GM19467 (cell line): ENCODE results near the gene PLEKHG4.
A peak's percentile ranks its signal among the peaks of the same experiment; 100 is the strongest.

Experiments
- ATAC-seq: cut with Tn5 transposase; IDR thresholded peaks from one replicate; pipeline ENCODE4 v1.9.1; 2021; ENCODE audit warnings: mild to moderate bottlenecking, moderate library complexity; ENCODE audit not compliant: unreplicated experiment

PLEKHG4 gene

DNA sequence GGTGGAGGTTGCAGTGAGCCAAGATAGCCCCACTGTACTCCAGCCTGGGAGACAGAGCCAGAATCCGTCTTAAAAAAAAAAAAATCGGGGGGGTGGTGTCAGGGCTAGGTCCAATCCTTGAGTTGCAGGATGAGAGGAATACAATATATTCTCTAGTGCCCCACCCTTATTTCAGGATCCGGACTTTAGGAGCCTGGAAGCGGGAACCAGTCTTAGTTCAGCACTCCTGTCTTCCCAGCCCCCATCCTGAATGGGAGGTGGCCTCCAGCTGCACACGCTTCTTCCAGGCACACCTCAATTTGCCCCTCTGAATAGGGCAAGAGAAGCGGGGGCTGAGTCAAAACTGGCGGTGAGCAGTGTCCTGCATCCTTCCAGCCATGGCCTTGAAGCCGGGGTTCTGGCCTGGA lies 33.7 kb upstream of the PLEKHG4 start:
- no peak for ATAC-seq

DNA sequence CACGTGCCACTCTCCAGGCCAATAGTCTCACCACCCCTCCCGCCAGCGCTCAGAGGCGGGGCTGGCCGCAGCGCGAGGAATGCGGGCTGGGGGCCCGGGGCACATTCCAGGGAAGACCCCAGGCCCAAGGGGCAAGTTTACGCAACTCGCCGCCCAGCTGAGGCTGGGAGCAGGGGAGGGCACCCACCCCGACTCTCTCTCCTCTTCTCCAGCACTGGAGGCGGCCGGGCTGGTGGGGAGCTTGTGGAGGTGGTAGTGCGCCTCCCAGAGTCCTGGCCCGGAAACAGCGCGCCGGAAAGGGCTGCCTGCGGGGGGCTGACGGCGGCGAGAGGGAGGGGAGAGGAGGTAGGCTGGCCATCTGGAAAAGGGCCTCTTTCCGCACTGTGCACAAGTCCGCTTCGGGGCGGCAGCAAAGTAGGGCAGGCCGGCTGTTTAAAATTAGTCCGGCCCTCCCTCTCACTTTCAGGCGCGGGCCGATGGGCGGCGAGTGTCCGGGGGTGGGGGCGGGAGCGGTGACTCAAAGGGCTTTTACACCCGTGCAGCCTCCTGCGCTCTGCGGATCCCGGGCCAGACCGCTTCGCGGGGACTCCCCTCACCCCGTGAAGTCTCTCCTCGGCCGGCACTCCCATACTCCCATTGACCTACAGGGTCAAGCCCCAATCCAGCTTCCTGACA lies 33.1 kb upstream of the PLEKHG4 start:
- peak; percentile 20 for ATAC-seq

DNA sequence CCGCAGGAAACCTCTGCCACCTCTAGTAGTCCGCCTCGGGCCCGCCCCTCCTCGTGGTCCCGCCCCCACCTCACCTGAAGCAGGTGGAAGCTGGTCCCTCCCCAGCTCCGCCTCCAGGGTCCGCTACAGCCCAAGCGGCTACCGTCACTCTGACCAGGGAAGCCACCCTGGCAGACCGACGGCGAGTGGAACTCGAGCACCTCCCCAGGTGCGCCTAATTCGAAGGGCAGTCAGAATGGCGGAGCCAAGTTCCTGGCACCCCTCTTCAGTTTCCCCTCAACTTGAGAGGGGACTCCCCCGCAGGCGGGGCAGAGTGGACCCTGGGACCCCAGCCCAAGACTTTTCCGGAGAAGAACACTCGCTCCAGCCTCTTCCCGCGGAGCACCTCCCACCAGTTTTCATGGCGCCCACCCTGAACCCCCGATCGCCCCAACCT lies 32.6 kb upstream of the PLEKHG4 start:
- peak; percentile 14 for ATAC-seq

DNA sequence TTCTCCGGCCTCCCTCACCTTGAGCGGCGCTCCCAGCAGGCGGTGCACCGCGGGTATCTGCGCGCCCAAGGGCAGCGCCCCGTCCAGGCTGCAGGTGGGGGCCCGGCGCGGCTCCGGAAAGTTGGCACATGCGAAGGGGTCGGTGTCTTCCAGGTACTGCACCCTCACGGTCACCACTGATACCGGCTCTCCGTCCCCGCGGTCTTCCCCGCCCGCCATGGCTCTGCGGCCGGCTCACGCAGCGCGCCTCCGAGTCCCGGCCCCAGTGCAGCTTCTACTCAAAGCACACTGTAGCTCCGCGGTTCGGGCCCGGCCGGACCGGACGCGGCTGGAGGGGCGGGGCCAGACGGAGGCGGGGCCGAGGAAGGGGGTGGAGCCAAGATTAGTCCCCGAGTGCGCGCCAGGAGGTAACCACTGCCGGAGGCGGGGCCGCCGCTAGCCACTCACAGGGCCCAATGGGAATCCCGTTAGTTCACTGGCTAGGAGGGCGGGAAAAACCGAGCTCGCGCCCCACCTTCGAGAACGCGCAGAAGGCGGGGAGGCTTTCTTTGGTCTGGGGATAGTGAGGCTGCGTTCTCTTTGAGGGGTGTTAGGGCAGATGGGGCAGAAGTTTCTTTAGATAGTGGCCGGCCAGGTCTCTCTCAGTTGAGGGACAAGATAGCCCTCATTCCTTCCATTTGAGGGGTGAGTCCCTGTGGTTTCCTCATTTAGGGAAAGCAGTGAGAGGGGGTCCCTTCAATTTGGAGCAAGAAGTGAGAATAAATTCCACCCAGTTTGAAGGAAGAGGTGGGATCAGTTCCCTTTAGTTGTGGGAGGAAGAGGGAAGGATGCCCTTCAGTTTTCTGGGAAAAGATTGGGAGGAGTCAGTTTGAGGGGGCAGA lies 31.9 kb upstream of the PLEKHG4 start, which contains the start of gene FHOD1:
FHOD1 (minus strand) TSS at position 290 of the 881 bp plus-strand sequence; CDS start at position 219, 71 bp downstream.
- peak; percentile 58 for ATAC-seq

DNA sequence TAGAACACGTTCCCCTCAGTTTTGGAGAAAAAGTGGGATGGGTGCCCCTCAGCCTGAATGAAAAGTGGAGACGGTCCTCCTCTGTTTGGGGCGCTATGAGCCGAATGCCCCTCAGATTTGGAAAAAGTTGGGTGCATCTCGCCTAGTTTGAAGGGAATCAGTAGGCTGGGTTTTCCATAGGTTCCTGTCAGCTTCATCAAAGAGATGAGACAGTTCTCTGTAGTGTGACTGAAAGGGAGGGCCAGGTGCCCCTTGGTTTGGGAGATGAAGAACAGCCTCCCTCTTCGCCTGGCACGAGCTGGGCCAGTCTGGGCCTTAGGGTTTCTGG lies 31.3 kb upstream of the PLEKHG4 start:
- ATAC-seq, result no peak

DNA sequence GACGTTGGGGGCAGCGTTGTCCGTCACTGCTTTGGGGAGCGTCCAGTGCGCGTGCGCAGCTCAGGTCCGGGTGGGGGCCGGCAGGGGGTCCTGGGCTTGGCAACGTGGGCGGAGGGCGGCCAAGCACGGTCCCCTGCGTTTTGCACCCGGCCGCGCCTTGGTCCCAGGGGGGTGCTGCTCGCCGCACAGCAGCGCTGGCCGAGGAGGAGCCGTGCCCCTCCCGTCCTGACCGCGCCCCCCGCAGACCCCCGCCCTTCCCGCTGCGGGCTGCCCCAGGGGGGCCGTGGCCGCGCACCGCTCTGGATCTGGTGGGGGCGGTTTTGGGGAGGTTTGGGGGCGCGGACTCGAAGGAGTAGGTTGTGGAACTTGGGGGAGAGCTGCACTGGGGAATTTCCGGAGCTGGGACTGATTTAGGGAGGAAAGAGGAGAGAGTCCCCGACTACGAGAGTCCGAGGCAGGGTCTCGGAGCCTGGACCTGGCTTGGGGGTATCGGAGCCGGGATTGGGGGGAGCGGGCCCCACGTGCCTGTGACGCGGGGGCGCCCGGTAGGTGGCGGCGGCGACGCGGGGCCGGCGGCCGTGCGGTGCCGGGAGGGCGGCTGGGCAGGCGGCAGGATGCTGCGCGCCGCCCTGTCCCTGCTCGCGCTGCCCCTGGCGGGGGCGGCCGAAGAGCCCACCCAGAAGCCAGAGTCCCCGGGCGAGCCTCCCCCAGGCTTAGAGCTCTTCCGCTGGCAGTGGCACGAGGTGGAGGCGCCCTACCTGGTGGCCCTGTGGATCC lies 30.7 kb upstream of the PLEKHG4 start, which contains the start of gene SLC9A5:
SLC9A5 (plus strand) TSS at position 579 of the 777 bp plus-strand sequence; CDS start at position 615, 36 bp downstream.
- no peak for ATAC-seq

DNA sequence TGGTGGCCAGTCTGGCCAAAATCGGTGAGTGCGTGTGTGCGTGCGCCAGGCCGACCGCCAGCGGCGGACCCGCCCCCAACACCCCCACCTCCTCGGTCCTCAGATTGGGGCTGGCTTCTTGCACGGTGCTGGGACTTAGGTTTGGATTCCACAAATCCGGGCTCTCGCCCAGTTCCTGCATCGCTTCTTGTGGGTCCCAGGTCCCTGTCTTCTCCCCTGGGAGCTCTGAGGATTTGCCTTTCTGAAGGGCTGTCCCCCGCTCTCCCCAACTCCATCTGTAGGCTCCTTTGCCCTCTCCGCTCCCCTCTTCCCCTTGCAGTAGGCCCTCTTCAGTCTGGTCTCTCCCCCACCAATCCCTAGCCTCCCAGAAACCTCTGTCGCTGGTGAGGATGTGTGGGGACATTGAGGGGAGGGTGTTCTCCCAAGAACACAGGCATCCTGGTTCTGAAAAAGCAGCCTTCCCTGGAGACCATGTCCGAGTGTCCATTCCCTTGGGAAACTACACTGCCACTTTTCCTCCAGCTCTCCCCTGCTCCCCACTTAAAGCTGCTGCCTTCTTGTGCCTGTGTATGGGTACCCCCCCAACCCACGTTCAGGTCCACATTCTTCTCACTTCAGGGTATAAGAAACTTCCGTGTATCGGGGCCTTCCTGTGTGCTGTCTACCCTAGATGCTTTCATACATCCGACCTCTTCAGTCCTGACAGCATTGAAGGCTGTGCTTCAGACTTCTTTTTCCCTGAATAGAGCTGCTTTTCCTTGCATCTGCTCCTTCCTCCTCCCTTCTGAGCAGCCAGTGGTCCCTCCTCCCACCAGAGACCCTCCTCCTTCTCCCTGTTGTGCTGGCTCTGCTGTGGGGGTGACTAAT lies 29.9 kb upstream of the PLEKHG4 start:
- ATAC-seq, result no peak

DNA sequence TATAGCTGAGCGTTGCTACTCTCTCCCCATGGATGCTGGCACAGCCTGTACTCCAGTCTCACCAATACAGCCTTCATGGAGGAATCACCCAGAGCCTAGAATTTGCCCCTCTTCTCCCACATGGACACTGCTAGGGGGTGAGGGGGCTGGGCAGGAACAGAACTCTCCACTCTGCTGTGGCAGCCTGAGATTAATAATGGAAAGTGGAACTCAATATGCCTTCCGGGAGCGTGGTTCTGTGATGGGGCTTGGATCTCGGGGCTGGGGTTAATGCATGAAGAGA lies 29.3 kb upstream of the PLEKHG4 start:
- no peak for ATAC-seq

DNA sequence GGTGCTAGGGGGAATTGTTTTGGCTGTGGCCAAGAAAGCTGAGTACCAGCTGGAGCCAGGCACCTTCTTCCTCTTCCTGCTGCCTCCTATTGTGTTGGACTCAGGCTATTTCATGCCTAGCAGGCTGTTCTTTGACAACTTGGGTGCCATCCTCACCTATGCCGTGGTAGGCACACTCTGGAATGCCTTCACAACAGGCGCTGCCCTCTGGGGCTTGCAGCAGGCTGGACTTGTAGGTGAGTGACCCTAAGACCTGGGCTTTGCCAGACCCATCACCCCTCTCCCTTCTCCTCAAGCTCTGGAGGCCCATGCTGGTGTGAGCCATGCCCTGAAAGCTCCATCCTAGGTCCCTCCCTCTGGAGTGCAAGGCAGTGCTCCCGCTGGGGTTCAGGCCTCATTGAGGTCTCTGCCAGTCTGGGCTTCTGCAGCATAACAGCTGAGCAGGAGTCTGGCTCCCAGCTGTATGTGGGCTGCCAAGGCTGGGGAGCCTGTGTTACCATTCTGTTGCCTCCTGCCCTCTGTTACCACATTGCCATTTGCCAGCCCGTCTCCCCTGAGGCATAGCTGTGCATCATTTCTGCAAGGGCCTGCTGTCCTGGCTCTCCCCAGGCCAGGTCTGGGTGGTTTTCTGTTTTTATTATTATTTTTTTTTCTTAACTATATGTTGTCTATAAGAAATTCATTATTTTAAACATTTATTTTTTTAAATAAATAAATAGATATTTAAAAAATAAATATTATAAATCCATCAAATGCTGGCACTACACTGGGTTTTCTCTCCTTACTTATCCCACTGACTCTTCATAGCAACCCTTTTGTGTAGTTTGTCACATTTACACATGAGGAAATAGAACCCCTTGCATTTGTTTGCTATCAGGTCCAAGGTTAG lies 26.5 kb upstream of the PLEKHG4 start:
- ATAC-seq, result no peak

DNA sequence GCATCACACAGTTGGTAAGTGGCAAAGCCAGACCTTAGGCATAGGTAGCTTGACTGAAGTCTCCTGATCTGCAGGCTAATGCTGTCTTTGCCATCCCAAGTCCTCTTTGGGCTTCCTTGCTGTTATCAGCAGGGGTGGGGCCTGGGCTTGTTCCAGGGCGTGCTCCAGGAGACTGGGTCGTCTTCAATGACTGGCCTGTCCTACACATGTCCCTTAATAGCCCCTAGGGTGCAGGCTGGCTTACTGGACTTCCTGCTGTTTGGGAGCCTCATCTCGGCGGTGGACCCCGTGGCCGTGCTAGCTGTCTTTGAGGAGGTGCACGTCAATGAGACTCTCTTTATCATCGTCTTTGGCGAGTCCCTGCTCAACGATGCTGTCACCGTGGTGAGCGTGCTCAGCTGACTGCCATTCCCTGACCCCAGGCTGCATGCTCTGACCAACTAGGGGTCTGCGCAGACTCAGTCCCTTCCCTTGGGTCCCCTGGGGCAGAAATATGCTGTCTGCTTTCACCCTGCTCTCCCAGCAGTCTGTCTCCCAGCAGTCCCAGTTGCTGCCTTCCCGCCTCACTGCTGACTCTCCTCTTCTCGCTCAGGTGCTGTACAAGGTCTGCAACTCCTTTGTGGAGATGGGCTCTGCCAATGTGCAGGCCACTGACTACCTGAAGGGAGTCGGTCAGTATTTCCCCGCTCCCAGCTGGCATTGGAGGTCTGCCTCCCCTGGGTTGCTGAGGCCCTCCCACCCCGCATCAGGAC lies 24.4 kb upstream of the PLEKHG4 start:
- ATAC-seq, result no peak

DNA sequence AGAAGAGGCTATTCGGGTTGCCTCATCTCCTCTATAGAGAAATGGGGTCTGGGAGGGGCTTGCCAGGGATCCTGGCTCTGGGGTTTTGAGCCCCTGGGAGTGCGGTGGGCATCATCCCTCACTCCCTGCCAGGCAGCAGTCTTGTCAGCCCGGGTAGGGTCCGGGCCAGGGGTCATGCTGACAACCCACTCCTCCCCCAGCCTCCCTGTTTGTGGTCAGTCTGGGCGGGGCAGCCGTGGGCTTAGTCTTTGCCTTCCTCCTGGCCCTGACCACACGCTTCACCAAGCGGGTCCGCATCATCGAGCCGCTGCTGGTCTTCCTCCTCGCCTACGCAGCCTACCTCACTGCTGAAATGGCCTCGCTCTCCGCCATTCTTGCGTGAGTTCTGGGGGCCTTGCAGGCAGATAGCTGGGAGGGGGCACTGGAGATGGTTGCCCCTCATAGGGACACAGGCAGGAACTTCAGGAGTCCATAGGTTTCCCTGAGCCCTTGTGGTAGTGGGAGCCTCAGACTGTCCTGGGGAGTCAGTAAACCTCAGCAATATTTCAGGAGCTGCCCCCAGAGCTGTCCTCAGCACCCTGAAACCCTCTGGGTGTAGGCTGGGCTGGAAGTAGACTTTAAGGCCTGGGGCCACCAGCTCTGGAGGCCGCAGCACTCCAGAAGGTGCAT lies 23.6 kb upstream of the PLEKHG4 start:
- ATAC-seq, result no peak

DNA sequence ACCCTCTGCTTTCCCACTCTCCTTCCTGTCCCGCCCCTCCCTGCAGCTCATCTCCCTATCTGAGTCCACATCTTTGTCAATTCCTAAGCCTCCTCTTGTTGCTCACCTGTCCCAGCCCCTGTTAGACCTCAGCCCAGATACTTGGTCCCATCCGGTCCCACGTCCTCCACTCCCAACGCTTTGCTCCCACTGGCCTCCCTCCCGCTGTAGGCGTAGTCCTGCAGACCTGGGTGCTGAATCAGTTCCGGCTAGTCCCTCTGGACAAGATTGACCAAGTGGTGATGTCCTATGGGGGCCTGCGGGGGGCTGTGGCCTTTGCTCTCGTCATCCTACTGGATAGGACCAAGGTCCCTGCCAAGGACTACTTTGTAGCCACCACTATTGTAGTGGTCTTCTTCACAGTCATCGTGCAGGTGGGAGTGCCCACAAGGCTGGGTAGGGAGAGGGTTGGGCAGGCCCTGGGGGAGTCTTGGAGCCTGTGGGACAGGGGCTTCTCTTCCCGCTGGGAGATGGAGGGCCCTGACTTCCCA lies 22.6 kb upstream of the PLEKHG4 start:
- ATAC-seq, result no peak

DNA sequence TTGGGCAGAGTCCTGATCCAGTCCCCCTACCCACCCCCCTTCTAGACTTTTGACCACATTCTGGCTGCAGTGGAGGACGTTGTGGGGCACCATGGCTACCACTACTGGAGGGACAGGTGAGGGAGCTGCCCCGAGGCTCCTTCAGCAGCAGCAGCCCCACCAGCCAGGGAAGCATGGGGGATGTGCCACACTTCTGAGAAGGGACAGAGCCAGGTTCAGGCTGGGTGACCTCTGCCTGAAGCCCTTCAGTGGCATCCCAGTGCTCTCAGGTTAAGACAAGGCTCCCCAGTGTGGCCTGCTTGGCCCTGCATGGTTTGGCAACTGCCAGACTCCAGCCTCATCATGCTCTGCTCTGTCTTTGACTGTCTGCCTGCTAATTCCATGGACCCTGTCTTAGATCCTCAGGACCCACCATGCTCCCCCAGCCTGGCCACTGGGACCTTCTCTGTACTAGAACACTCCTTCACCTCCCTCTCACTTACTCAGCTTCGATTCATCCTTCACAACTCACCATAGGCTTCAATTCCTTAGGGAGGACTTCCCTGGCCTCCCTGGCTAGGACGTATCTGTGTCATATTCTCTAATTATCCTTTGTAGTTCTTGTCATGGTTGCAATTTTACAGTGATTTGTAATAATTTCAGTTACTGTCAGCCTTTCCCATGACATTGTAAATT lies 21.7 kb upstream of the PLEKHG4 start:
- ATAC-seq, result no peak

DNA sequence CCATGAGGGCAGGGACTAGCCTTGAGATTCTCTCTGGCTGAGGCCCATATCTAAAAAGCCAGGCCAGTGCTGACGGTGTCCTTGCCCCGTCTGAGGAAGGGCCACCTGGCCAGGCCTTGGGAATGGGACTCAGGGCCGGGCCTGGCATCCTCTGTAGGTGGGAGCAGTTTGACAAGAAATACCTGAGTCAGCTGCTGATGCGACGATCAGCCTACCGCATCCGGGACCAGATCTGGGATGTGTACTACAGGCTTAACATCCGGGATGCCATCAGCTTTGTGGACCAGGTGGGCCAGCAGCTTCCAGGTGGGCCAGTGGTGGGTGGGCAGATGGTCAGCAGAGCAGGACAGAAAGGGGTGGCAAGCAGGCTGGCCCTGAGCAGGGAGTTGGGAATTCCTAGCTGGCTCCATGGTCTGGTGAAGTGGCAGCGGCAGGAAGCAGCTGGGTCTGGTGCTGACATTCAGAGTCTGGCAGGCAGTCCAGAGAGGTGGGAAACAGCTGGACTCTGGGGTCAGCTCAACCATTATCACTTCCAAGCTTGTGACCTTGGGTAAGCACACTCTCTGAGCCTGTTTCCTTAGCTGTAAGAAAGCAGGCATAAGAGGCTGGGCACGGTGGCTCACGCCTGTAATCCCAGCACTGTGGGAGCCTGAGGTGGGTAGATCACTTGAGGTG lies 21.0 kb upstream of the PLEKHG4 start:
- ATAC-seq, result no peak

DNA sequence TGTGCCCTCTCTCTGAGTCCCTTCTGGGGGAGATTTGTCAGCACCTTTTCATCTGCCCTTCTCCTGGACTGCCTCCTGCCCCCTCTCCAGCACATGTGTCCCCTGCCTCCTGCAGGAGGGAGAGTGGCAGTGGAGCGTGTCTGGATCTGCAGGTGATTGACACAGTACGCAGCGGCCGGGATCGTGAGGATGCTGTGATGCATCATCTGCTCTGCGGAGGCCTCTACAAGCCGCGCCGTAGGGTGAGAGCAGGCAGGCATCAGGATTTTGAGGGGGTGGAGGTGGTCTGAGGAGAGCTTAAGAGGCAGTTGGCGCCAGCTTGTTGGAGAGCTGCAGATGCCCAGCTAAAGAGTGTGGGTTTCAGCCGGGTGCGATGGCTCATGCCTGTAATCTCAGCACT lies 19.6 kb upstream of the PLEKHG4 start:
- ATAC-seq, result no peak

DNA sequence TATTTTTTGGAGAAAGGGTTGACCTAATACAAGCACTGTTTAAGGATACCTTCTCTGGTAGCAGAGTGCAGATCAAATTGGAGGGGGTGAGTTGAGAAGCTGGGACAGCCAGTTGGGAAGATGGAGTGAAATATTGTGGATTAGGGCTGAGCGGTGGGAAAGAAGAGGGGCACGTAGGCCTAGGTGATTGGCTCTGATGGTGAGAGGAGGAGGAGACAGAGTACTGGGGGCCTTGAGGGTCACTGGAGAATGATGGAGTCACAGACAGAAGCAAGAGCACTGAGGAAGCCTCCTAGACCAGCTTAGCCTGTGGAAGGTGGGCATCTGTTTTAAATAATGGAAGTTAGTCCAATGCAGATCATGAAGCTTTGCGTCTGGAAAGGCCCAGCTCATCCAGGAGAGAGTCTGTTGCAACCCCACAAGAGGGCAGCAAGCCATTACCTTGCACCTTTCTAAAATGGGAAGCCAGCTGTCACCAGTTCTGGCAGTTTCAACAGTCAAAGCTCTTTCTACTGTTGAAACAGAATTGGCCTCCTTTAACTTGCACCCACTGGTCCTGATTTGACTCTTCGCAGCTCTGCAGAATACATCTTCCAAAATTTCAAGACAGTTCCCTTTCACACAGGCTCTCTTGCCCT lies 18.8 kb upstream of the PLEKHG4 start:
- ATAC-seq, result no peak

DNA sequence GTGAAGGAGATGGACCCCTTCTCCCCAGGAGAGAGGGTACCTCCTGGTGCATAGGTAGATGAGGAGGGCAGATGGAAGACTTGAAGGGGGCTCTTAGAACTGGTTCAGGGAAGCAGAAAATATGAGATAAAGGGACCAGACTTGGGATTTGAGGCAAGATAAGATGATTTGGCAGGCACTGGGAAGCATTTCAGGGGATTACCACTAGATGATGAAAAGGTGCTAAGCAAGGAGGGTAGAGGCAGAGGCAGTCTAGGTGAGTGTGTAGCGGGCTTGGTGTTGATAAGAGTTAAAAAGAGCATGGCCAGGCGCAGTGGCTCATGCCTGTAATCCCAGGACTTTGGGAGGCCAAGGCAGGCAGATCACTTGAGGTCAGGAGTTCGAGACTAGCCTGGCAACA lies 16.1 kb upstream of the PLEKHG4 start:
- ATAC-seq, result no peak
